ENCODE measurements around the gene SERP2.

Gene SERP2

GRCh38 chr13:44436589-44437337, 63.1 kb downstream of the SERP2 start:
- peaks cover 3% of the 10 kb centered on the region for H3K4me1 ChIP-seq (ENCODE audit: control insufficient read depth, insufficient read depth, low read length)
- H3K4me3 ChIP-seq (ENCODE audit: low read depth, low read length) = peak overlapping the region; percentile 66
- POLR2A ChIA-PET = interaction anchor here (0.6 to 2.4 kb wide), 27 partner anchors 9 to 558 kb away, joined by 3 to 12 read pairs (median 4); partner anchors contain the start of genes CCDC122, LACC1 and SERP2
- H3K36me3 ChIP-seq (ENCODE audit: control insufficient read depth in 2 of 2, insufficient read depth in 1 of 2, low read length in 2 of 2) = peaks cover 0 to 24% of the 10 kb centered on the region in 2 experiments; a peak in 1 of 3 replicates
- H3K9me3 ChIP-seq (ENCODE audit: control insufficient read depth, insufficient read depth, low read depth, low read length) = no peaks in the 10 kb centered on the region
- CTCF ChIA-PET = interaction anchor here (0.6 to 5.0 kb wide), 9 partner anchors 30 to 537 kb away, joined by 3 to 80 read pairs (median 4); no protein-coding TSS in a partner anchor
- peak overlapping the region; percentile 70 for H3K27ac ChIP-seq (ENCODE audit: extremely low read depth, low read depth, low read length)
- TF ChIP-seq KLF17 (tag by site-specific recombination; IDR thresholded peaks at IDR 0.05) (no peak), ZNF677 (tag by site-specific recombination; IDR thresholded peaks at IDR 0.05) (no peak), OSR2 (tag by site-specific recombination; IDR thresholded peaks at IDR 0.05) (peak; percentile 75), ZNF350 (tag by site-specific recombination; IDR thresholded peaks at IDR 0.05) (no peak), TRIM28 (IDR thresholded peaks at IDR 0.05; ENCODE audit: borderline replicate concordance, low read length) (no peak), ZNF76 (tag by site-specific recombination; IDR thresholded peaks at IDR 0.05; ENCODE audit: borderline replicate concordance, low read depth) (no peak), ZNF174 (tag by site-specific recombination; IDR thresholded peaks at IDR 0.05) (no peak), ZNF239 (tag by site-specific recombination; IDR thresholded peaks at IDR 0.05) (no peak), ZSCAN16 (tag by site-specific recombination; IDR thresholded peaks at IDR 0.05) (no peak), ZBTB49 (tag by site-specific recombination; IDR thresholded peaks at IDR 0.05; ENCODE audit: low read depth) (no peak), PRDM4 (tag by site-specific recombination; IDR thresholded peaks at IDR 0.05) (no peak), ZNF146 (tag by site-specific recombination; IDR thresholded peaks at IDR 0.05) (no peak), ZNF148 (tag by site-specific recombination; IDR thresholded peaks at IDR 0.05; ENCODE audit: borderline replicate concordance) (no peak), KLF9 (tag by site-specific recombination; IDR thresholded peaks at IDR 0.05; ENCODE audit: low read depth) (peak; percentile 38; the same call in 1 of the 2 replicates), SCRT1 (tag by site-specific recombination; IDR thresholded peaks at IDR 0.05; ENCODE audit: borderline replicate concordance) (no peak), ZNF510 (tag by site-specific recombination; IDR thresholded peaks at IDR 0.05; ENCODE audit: insufficient replicate concordance) (no peak), ZNF394 (tag by site-specific recombination; IDR thresholded peaks at IDR 0.05; ENCODE audit: borderline replicate concordance) (no peak), GLIS1 (tag by site-specific recombination; IDR thresholded peaks at IDR 0.05) (no peak), FEZF1 (tag by site-specific recombination; IDR thresholded peaks at IDR 0.05) (no peak), OVOL3 (tag by site-specific recombination; IDR thresholded peaks at IDR 0.05) (no peak), REST (tag by site-specific recombination; IDR thresholded peaks at IDR 0.05) (no peak), ZNF654 (tag by site-specific recombination; IDR thresholded peaks at IDR 0.05; ENCODE audit: low read depth) (no peak), ZNF843 (tag by site-specific recombination; IDR thresholded peaks at IDR 0.05) (no peak), ZNF549 (tag by site-specific recombination; IDR thresholded peaks at IDR 0.05) (no peak), ZNF660 (tag by site-specific recombination; IDR thresholded peaks at IDR 0.05) (no peak; the same call in 1 of the 2 replicates), ZNF133 (tag by site-specific recombination; IDR thresholded peaks at IDR 0.05) (no peak)

All from HEK293 (cell line).